Prostate gland (tissue), 1 donor: ENCODE results near the gene SYMPK.

Experiments
- POLR2A ChIP-seq: fragments of 450-650 bp; IDR thresholded peaks from one replicate; pipeline ENCODE4 v1.6.1; 2016; ENCODE audit warnings: antibody characterized with exemption, mild to moderate bottlenecking
- POLR2AphosphoS5 ChIP-seq: sonication (generic); formaldehyde crosslinking; IDR thresholded peaks from one replicate; pipeline ENCODE4 v1.6.1; 2017; ENCODE audit warnings: antibody characterized with exemption

DNA sequence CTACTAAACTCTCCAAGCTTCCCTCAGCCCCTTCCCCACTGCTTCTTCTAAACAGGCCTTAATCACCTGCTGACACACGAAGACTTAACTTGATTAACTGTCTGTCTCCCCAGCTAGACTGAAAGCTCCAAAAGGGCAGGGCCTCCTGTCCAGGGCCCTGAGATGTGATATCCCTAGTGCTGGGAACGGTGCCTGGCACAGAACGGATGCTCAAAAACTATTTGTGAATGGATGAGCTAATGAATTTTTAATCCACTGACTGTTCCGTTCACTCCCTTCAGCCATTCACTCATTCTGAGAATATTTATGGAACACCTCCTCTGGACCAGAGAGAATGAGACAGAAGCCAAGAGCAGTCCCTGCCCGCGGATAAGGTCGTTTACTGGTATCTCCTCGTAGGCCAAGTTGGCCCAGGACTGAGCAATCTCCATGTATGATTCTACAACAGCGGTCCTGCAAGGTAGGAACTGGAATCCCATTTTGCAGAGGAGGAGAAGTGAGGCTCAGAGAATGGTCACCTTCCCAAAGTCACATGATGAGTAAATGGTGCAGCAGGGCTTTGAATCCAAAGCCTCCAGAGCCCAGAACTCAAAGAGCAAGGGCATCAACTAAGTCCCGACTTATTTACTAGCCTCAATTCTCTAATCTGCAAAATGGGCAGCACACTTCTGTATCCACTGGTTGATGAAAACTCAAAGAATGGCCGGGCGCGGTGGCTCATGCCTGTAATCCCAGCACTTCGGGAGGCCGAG, 73.7 kb downstream of the SYMPK start:
- TF ChIP-seq POLR2AphosphoS5, result no peak
- no peak for TF ChIP-seq POLR2A
